SU-DHL-6 (cell line): Measurements from ENCODE around the gene ERH.

Experiments used
- CTCF ChIP-seq: fragments of 200-600 bp; sonication (generic); IDR thresholded peaks from one replicate; pipeline ENCODE4 v1.5.1; 2017; ENCODE audit warnings: antibody characterized with exemption, mild to moderate bottlenecking, low read length, moderate library complexity; ENCODE audit not compliant: insufficient read depth, poor library complexity, severe bottlenecking
- EZH2phosphoT487 ChIP-seq: fragments of 200-600 bp; sonication (generic), shearing (Covaris generic); conservative IDR thresholded peaks from 2 replicates; pipeline ENCODE4 v1.6.1; 2018; ENCODE audit warnings: mild to moderate bottlenecking, antibody characterized with exemption, low read length, moderate library complexity, mixed read lengths

- TF ChIP-seq CTCF (no peak), EZH2phosphoT487 (no peak)
Measured at GRCh38 chr14:69398053-69398817, at the start of gene ERH, which contains the start of gene SLC39A9.
